G401.6 (cell line): ENCODE measurements around the gene MCF2L2.

Experiments
- FAIRE-seq: peaks from 2 replicates; lab custom pipeline; 2012; peaks lifted over from hg19 to GRCh38; lab: Jason Lieb, UNC

The MCF2L2 gene

DNA sequence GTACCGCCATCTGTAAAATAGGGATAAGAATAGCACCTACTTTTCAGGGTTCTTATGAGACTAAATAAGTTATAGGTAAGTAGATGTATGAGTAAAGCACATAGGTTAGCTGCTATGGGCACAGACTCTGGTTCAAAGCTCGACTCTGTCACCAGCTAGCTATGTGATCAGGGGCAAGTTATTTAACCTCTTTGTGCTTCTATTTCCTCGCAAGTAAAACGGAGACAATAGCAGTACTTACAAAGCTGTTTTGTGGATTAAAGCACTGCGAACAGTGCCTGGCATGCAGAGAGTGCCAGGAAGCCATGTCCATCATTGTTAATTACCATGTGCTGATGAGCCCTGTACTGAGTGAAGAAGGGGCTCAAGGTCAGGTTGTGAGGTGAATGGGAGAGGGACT lies 267.8 kb downstream of the MCF2L2 start:
- no peak for FAIRE-seq

DNA sequence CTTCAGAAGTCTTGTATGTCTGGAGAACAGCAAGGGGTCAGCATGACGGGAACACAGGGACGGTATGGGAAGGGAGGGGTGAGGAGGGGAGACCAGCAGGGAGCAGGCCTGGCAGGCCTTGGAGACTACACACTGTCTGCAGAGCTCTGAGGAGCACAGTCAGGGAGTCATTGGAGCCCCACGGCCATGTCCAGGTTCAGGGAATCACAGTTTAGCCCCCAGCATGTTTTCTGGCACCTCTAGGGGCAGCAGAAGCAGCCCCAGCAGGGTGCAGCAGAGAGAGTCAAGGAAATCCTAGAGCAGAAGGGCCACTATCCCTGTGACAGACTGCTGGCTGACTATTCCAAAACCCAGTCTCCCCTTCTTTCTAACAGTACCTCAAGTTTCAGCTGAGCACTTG lies 269.1 kb downstream of the MCF2L2 start:
- FAIRE-seq, result no peak

DNA sequence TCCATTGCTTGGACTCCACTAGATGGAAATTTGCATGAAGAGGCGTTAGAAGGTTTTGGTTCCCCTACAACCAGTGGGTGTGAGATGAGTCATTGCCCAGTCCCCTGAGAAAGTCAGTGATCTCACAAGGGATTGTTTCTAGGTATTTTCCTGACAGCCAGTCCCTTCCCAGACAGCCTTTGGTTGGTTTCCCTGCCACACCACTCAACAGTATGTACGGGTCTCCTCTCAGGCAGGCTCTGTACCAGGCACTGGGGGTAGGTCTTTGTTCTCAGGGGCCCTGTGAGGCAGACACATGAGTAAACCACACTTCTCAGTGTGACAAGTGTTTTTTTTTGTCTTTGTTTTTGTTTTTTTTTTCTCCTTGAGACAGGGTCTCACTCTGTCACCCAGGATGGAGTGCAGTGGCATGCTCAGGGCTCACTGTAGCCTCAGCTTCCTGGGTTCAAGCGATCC lies 269.8 kb downstream of the MCF2L2 start:
- no peak for FAIRE-seq

DNA sequence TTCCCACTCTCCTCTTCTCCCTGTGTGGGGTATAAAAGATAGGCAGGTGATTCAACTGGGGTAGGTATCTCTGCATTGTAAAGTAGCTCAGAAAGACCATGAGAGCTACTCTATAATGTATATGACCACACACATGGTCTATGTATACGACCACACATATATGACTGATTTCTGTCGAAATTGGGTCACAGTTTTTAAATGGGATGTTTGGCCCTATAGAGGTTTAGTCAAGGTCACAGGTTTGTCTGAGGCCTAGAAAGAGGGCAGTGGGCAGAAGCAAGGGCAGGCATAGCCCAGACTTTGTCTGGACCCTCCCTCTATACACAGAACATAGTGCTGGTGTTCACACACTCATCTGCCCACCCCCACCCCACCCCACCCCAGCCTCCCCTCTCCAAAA lies 270.3 kb downstream of the MCF2L2 start:
- FAIRE-seq, result no peak

DNA sequence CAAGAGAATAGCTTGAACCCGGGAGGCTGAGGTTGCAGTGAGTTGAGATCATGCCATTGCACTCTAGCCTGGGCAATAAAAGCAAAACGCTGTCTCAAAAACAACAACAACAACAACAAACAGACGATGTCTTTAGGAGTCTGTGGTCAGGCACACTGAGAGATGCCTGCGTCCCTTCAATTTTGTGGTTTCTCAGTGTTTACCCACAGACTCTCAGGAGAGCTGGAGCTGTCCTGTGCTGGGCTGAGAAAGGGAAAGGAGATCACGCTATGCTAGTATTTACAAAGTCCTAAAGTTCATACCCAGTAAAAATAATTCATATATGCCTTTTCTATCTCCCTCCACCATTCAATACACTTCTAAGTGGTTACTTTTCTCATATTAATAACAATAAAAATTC lies 272.2 kb downstream of the MCF2L2 start:
- FAIRE-seq, result no peak

DNA sequence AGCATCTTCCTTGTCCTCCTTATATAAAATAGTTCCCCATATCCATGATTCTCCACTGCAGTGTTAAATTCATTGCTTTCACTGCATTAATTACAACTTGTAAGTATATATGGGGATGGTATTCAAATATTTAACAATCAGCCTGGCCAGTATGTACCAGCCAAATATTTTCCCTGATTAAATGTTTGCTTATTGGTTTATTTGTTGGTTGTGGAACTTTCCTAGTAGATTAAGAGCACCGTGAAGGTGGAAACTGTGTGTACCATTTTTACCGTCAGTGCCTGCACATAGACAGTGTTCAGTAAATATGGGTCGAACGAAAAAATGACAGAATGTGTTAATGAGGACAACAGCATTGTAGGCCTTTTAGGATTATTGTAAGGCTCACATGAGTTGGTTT lies 272.9 kb downstream of the MCF2L2 start:
- FAIRE-seq, result no peak

DNA sequence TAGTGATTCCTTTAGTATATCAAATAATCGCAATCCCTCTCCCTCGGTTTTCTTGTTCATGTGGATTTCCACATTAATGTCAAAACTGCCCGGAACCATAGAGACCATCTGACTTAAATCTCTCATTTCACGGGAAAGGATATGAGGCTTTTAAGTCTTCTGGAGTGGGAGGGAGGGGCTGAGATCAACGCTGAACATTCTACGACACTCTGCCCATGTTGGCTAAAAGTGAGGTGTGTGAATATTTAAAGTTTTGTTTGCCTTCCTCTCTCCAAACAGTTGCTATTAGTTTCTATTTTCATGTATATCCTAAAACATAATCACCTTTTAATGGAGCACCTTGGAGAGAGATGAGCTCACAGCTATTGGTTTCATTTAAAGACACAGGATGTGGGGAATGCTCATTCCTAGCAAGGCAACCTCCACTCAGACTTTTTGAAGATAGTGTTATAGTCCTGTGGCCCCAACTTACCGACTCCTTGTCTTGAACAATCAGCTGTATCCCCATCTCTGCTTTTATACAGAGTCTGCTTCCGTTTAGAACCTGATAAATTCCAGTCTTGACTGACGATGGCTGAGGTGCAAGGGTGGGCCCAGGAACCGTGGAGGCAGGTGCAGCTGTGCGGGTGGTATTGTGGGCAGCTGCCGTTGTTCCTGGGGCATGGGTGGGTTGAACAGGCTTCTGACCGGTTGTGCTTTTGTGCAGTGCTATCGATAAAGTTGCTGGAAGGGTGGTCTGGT lies 275.0 kb downstream of the MCF2L2 start:
- FAIRE-seq, result no peak

DNA sequence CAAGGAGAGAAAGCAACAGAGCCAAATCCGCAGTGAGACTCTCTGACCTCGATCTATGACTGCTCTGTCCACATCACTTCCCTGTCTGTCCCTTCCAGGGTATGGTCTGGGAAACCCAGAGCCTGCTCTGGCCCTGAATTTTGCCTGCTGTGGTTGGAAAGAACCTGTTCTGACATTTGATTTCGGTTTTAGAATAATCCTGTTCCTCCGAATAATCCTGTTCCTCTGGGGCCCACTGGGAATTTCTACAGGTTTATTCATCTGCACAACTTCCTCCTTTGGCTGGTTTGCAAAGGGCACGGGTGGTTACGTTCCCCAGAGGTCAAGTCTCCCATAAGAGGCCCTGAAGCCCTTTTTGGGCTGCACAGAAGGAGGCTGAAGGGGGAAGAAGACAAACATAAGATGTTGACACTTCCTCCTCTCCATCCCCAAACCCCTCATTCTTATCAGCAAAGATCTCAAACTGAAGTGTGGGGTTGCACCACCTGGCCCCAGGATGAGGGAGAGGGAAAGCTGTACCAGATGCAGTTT lies 276.5 kb downstream of the MCF2L2 start:
- FAIRE-seq, result no peak

DNA sequence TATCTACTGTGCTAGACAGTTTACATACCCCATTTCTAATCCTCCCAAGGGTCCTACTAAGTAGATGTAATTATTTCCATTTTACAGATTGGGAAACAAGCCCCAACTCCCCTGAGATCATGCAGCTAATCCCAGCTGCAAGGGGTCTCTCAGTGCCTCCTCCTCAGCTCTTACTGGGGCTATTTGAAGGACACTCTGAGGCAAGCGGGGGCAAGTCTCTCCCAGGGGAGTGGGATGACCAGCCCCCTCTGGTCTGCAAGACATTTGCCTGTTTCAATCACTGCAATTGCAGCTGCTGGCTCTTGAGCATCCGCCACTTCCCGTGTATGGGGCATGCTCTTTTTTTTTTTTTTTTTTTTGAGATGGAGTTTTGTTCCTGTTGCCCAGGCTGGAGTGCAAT lies 277.3 kb downstream of the MCF2L2 start:
- no peak for FAIRE-seq

DNA sequence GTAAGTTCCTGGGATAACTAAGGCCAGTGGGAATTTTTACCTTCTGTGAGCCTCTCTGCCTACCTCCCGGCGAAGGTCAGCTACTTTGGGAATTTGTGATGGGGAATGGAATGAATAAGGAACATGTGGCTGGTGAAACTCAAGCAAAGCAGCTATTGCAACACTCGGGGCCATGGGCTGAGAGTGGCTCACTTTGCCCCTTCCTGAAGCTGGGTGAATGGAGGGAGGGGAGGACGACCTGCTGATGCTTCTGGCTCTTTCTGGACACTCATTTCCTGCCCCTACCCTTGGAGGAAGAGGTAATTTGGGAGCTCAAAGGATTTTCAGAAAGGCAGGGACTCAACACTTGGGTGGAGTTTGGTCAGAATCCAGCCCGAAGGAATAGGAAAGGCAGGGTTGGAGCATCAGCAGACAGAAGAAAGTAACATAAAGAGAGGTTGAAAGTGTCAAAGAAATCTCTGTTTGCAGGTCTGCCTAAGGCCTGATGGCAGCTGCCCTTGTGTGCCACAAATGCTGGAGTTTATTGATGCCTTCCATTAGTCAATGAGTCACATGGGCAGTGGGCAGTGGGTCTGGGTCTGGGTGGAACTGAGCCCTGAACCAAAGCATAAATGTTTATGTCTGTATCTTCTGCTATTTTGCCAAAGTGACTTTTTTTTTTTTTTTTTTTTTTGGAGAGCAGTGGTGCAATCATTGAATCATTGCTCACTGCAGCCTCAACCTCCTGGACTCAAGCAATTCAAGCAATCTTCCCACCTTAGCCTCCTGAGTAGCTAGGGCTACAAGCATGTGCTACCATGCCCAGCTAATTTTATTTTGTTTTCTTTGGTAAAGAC lies 278.3 kb downstream of the MCF2L2 start:
- FAIRE-seq, result no peak

DNA sequence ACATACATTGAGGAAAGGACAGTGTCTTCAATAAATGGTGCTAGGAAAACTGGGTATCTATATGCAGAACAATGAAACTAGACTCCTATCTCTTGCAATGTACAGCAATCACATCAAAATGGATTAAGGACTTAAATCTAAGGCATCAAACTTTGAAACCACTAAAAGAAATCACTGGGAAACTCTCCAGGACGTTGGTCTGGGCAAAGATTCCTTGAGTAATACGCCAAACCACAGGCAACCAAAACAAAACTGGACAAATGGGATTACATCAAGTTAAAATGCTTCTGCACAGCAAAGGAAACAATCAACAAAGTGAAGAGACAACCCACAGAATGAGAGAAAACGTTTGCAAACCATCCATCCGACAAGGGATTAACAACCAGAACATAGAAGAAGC lies 280.4 kb downstream of the MCF2L2 start:
- no peak for FAIRE-seq

DNA sequence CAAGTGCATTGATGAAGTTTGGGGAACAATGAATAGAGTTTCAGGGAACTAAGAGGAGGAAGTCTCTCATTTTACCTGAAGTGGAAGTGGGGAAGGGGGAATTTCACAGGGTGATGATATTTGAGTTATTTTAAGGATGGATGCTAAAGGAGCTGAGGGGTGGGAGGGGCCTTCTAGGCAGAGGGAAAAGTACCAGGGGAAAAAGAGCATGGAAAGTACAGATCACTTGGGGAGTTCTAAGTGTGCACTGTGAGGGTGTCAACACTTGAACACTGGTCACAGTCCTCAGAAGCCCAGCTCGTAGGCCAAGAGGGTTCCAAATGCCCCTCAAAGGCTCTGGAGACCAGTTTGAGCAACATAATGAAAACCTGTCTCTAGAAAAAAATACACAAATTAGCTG lies 284.1 kb downstream of the MCF2L2 start:
- FAIRE-seq, result no peak

DNA sequence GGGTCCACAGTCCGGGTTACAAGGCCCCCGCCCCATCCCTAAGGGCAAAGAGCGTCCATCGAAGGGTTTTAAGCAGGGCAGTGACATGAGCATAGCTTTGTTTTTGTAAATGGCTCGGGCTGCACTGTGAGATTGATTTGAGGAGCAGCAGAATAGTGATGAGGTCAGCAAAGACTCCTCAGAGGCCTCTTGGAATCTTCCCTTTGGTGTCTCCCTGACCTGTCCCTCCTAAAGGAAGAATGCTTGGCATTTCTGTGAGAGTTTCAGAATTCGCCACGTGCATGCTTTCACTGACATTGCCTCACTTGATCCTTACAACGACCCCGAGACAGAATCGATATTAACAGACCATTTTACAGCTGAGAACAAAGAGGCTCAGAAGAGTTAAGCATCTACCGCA lies 286.2 kb downstream of the MCF2L2 start:
- no peak for FAIRE-seq

DNA sequence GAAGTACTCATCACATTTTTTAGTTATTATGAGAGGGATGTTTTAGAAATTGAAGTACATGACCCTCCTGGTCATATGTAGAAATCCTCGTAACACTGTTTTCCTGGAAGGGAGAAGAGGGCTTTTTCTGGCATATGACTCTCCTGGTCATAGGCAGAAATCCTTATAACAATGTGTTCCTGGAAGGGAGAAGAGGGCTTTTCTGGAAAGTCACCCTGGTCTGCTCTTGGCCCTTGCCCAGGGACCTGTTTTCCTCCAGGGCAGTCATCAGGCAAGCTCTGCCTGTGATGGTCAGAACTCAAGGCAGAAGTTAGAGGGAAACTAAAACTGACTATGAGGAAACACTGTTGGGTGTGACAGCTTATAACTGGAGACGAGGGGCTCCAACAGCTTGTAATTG lies 293.6 kb downstream of the MCF2L2 start:
- FAIRE-seq, result no peak

DNA sequence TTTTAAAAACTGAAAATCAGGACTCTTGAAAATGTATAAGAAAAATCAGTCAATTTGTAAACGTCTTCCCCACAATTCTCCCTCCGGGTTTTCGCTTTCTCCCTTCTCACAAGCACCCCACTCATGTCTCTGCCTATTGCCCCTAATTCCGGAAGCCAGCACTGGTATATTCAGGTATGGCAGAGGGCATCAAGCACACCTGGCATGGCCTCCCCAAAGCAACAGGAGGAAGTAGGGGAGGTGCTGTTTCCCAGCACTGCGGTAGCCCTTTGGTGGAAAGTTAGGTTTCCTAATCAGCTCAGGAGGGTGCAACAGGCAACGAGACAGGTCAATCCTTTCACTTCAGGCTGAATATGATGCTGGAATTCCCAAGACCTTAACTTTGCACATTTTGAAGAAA lies 296.0 kb downstream of the MCF2L2 start:
- no peak for FAIRE-seq

DNA sequence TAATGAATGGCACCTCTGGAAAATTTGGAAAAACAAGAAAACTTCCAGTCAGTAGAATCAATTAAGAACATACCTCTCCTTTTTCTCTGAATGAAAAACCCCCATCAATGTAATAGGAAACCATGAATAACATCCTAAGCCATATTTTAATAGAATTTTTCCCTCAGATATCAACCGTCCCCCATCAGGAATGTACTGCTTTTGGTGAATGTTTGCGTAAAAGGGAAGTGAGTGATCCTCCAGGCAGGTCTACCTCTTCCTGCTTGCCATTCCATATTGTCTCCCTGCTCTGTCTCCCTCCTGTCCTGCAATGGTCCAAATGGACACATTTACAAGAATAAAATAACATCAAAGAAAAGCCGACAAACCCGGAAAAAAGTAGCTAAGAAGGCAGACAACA lies 296.7 kb downstream of the MCF2L2 start:
- no peak for FAIRE-seq

DNA sequence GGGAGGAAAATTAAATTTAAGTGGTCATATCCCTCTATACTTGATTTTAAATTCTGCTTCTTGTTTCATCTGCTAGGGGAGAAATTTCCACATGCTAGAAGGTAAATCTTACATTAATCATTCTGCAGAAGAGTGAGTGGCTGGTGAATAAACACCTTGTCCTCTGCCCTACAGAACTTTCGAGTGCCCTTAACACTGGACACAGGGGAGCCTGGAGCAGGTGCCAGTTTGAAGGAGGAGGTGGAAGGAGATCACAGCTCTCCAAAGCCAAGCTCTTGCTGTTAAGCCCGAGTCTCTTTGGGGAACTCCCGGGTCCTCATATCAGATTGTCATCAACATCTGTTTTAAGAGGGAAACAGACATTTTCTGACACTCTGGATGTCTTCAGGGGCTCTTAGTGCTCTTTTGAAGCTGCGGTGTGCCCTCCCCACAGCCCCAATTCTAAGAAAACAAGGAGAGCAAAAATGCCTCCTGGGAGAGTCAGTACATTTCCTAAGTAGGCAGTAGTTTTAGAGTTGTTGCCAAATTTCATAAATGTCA lies 297.2 kb downstream of the MCF2L2 start:
- no peak for FAIRE-seq

DNA sequence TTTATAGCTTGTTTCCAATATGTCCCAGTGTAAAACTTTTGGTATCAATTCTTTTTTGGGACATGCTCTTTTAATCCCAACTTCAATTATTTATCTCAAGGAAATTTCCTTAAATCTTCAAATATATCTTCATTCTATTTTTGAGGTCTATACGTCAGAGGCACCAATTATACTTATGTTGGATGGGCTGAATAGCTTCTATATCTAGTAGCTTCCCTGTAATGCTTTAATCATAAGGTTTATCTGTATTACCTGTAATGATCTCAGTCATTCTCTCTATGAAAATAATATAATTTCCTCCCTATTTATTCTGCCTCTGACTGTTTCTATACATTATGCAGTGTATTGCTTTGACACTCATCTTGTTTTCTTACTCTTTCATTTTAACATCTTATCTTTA lies 299.2 kb downstream of the MCF2L2 start:
- FAIRE-seq, result no peak

DNA sequence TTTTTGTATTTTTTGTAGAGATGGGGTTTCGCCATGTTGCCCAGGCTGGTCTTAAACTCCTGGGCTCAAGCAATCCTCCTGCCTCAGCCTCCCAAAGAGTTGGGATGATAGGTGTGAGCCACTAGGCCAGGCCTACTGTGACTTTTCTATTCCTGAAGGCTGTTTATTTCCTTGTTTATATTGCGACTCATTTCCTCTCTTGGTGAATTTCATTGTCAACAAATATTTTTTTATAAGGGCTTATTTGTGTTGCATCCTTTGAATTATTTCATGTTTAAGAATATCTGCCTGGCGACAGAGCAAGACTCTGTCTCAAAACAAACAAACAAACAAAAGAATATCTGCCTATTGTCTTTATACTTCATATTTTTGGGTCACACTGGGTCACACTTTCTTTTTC lies 299.7 kb downstream of the MCF2L2 start:
- FAIRE-seq, result no peak
